DMS153 treated with DMSO at 0.1 percent for 48 hours (cell line): Measurements from ENCODE around the gene ABCB9.

Experiments
- DNase-seq: peaks from one replicate; lab custom pipeline; 2025; ENCODE audit not compliant: unreplicated experiment; lab: John Stamatoyannopoulos, UW

ABCB9 gene

DNA sequence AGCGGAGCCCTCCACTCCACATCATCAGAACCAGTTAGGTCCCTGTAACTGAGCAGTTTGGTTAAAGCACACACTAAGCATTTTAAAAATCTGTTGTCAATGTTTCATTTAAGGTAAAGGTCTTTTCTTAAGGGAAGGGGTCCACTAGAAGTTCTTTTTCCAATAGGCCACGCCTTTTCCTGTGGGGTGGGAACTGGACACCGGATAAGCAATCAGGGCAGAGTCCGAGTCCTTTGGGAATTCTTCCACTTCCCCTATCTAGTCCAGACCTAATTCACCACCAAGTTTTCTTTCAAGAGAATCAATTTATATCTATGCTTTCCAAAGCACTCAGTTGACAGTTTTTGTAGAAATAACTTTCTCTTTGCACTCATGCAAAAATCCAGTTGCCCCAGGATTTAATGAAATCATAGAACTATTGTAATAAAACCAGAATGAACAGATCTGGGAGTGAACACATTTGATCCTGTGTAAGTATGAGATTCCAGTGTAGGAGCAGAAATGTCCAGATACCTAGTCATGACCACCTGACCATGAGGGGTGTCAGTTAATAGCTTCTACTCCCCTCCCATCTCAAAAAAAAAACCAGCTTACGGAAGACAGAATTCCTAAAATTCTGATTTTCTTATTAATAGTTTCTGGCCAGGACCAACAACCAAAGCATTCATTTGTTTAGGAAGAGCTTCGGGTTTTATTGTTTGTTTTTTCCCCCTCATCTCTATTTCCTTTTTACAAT, 82.0 kb downstream of the ABCB9 start:
- DNase-seq, result no peak

- DNase-seq, result no peak
Measured at GRCh38 chr12:122882908-122883558, 83.2 kb downstream of the ABCB9 start.

DNA sequence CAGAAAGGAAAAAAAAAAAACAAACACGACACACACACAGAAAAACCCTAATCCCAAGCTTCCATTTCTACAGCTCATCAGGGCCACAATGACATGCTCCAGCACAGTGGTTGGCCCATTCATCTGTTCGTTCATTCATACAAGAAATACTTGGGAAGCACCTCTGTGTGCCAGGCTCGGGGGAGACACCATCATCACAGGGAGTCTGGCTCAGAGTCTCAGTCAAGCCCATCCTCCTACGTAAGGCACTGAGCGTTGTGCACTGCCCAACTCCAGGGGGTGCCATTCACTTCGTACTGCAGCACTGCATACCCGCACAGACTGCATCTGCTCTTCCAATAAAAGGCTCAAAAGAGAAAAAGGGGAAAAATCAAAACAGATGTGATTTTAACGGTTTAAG, 85.6 kb downstream of the ABCB9 start:
- no peak for DNase-seq

GRCh38 chr12:122880155-122880667, 86.1 kb downstream of the ABCB9 start:
- no peak for DNase-seq
